NCI-H524 treated with DMSO at 0.1 percent for 48 hours (cell line): ENCODE data around the gene DNMT1.

ENCODE experiments used
- DNase-seq: peaks from one replicate; lab custom pipeline; 2025; lab: John Stamatoyannopoulos, UW

The DNMT1 gene

DNA sequence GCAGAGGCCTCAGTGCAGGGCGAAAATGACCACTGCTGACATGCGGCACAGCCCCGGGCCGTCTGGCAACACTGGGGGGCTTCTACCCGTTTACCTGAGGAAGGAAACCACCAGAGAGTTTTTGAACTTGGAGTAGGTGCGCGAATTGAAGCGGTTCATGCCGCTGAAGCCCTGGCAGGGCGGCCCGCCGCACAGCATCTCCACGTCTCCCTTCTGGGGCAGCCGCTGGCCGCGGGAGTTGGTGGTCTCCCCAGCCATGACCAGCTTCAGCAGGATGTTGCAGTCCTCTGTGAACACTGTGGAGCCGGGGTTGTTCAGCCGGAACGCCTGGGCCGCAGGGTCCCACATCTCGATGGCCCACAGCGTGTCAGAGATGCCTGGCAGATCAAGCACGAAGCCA is 54.8 kb downstream of the DNMT1 start:
- no peak for DNase-seq

DNA sequence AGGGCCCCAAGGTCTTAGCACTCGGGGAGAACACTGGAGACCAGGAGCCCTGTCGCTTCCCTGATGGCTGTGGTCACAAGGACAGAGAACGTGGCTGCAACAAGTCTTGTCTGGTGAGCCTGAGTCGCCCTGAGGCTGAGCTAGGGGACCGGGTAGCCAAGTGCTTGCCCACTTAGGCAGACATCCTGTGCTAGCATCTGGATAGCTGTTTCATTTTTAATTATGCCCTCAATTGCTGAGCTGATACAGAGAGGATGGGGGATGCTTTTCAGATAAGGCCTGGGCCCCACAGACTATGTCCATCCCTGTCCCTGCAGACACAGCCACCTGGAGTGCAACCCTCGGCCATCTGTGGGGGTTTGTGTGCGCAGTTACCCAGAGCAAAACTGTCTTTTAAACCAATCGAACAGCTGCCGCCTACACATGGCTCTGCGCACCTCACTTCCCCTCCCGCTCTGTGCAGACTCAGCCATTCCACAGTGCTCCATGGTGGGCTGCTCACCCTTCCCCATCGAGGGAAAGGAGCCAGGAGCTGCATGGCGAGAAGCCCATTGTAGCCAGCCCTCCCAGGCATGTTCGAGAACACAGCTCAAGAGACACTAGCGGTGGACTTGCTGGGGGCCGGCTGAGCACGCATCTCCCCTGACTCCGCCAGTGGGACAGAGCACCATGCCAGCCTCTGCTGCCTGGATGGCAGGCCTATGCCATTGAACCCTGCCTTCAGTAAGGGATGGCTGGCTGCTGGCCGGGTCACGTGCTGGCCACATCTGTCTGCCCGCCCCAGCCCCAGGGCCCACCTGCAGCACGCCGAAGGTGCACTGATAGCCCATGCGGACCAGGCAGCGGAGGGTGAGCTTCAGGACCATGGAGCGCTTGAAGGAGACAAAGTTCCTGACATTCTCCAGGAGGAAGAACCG is 55.6 kb downstream of the DNMT1 start:
- no peak for DNase-seq

GRCh38 chr19:10137751-10138682 is 56.7 kb downstream of the DNMT1 start:
- DNase-seq, result no peak

DNA sequence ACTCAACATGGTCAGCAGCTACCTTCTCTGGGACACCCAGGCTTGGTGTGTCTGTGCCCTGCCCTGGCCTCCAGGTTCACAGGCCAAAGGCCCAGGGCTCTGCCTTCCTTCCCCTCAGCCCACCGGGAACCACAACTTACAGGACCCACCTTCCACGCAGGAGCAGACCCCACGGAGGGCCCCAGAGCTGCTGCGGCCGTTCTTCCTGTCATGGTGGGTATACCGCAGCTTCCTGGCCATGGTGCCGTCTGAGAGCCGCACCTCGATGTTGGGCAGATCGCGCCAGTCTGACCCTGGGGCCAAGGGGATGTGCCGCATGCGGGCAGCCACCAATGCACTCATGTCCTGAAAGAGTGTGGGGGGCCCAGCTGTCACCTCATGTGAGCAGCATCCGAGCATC is 57.8 kb downstream of the DNMT1 start:
- no peak for DNase-seq

DNA sequence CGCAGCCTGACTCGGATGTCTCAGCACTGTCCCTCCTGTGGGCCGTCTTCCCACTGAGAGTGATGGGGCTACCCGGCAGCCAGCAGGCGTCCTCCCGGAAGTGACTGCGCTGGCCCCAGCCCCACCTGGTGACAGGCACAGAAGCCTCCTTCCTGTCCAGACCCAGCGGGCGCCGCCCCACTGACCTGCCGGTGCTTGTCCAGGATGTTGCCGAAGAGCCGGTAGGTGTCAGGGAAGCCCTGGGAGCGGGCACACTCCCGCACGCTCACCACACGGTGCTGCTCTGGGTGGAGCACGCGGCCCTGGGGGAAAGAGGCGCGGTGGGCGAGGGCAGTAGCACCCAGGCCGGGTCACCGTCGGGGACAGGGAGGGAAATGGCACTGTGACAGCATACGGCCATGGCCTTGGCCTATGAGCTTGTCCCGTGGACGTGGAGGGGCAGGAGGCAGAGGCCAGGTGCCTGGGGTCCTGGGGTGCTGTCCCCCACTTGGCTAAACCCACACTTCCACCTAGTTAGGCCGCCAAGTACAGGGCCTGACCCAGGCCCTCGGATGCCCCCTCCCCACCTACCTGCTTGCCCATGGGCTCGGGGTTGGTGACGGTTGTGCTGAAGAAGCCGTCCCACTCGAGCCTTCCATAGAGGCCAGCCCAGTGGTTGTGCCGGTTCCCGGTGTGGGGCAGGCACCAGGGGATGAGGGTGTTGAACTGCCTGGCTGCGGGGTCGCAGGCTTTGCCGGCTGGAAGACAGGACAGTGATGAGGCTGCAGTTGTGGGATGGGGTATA is 59.0 kb downstream of the DNMT1 start:
- DNase-seq, result no peak

- DNase-seq, result no peak
These were observed 60.7 kb downstream of the DNMT1 start for GRCh38 chr19:10134040-10134439.

GRCh38 chr19:10133596-10133995 is 61.2 kb downstream of the DNMT1 start:
- DNase-seq, result no peak

DNA sequence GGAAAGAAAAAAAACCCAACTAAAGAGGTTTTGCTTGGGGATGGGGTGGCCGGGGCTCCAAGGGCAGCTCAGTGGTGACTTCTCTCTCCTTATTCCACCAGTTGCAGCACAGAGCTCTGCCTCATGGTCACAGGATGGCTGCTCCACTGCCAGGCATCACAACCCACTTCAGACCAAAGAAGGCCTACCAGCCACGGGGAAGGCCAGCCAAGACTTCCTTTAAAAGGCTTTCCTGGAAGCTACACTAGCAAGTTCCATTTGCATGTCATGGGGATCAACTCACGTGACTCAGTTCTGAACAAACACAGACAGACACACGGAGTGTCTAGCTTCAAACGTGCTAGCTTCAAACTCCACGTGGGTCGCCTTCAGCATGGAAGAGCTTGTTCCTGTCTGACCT is 61.8 kb downstream of the DNMT1 start:
- no peak for DNase-seq

GRCh38 chr19:10126213-10126639 is 68.5 kb downstream of the DNMT1 start:
- DNase-seq, result no peak

- DNase-seq, result no peak
These were observed 70.3 kb downstream of the DNMT1 start for GRCh38 chr19:10124429-10124828.

- no peak for DNase-seq
These were observed 72.7 kb downstream of the DNMT1 start for GRCh38 chr19:10122045-10122444.

DNA sequence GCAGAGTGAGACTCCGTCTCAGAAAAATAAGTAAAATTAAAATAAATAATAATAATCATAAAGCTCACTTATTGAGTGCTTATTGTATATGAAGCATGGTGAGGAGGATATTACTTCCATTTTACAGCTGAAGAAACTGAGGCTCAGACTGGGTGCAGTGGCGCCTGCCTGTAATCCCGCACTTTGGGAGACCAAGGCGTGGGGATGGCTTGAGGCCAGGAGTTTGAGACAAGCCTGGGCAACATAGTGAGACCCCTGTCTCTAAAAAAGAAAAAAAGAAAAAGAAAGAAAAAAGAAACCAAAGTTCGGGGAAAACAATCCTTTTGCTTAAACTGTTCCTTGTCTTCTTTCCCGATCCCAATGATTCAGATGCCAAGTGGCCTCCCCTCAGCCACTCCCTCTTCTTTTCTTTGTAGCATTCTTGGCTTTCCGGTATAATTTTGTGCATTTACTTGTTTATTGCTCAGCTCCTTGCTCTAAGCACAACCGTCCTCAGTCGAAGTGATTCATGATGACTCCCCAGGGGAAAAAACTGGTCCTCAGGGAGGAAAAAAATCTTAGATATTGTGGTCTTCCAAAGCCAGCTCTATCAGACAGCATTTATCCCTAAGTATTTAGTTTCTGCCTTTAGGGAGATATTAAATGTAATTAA is 74.1 kb downstream of the DNMT1 start:
- no peak for DNase-seq

DNA sequence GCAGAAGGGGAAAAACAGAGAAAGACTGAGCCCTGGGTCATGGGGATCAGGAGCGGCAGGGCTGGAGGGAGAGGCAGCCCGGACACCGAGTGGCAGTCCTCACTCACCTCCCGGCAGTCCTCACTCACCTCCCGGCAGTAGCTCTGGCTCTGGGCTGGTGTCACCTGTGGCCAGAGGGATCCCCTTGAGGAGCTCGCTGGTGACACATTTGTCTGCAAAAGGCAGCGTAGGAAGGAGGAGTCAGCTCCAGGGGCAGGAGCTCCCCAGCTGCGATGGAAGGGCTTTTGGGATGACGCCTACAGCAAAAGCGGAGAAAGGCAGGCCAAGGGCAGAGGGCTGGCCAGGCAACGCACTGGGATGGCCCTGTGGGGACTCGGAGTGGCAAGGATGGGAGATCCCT is 75.8 kb downstream of the DNMT1 start:
- no peak for DNase-seq

DNA sequence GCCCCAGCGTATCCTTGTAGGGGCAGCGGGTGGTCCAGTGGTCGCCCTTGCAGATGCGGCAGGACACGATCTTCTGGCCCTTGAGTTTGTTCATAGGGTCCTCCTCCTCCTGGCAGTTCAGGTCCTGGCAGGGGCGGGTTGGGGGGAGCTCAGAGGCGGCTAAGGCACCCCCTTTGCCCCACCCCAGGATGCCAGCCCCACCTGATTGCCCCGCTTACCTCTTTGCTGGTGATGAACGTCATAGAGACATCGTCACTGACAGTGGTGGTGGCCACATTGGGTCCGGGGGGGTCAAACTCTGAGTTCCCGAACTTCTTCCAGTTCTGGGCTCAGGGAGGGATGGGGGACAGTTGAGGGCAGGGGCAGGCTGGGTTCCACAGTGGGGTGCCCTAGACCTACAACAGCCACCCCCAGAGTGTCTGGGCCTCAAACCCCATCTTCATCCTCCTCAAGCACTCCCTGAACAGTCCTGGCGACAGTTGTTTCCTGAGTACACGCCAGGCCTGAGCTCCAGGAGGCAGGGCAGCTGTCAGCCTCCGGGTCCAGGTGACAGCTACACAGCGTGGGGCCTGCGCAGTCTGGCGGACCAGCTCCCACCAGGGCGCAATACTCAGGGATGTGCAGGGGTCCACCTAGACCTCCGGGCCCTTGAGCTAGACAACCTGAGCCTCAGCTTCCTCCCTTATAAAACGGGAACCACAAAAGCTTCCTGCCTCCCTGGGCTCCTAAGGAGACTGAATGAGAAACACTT is 77.7 kb downstream of the DNMT1 start:
- no peak for DNase-seq

GRCh38 chr19:10116085-10116865 is 78.5 kb downstream of the DNMT1 start:
- no peak for DNase-seq

DNA sequence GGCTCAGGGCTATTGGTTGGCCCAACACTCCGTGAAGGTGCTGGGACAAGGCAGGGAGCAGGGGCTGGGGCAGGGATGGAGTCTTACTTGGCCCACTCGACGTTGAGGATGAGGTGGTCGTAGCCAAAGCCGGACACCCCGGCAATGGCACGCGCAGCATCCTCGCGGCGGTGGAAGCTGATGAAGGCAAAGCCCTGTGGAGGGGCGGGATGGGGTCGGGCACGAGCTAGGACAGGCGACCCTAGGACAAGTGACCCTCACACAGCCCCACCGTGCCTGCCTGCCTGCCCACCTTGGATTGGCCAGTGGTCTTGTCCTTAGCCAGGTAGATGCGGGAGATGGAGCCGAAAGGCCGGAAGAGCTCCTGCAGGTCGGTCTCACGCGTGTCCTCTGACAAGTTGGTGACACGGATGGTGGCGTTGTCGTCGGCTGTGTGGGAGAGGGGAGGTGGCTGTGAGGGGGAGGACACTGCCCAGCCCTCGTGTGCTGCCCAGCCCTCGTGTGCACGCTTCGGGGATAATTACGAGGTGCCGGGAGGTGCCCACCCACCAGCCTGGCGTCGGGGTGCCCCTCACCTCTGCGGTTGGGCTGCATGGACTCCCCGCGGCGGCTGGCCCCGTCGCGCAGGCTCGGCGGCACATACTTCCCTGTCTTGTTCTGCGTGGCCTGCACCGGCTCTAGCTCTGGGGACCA is 79.2 kb downstream of the DNMT1 start:
- no peak for DNase-seq

GRCh38 chr19:10114651-10115391 is 79.9 kb downstream of the DNMT1 start:
- DNase-seq, result no peak

DNA sequence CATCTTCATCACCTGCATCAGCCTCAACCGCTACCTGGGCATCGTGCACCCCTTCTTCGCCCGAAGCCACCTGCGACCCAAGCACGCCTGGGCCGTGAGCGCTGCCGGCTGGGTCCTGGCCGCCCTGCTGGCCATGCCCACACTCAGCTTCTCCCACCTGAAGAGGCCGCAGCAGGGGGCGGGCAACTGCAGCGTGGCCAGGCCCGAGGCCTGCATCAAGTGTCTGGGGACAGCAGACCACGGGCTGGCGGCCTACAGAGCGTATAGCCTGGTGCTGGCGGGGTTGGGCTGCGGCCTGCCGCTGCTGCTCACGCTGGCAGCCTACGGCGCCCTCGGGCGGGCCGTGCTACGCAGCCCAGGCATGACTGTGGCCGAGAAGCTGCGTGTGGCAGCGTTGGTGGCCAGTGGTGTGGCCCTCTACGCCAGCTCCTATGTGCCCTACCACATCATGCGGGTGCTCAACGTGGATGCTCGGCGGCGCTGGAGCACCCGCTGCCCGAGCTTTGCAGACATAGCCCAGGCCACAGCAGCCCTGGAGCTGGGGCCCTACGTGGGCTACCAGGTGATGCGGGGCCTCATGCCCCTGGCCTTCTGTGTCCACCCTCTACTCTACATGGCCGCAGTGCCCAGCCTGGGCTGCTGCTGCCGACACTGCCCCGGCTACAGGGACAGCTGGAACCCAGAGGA is 80.6 kb downstream of the DNMT1 start:
- no peak for DNase-seq
